ENCODE measurements around the gene ARMC9. TPM values are rescaled to one million over a fixed set of nuclear protein-coding genes. Genes with fewer than 3 reads are reported as not detected.

ARMC9 gene
- total RNA-seq, 1 experiment from 2014 or later: 14.9 TPM

- intact Hi-C loops (cut with micrococcal nuclease; ENCODE audit: unreplicated experiment): no loop called here
These were observed 168.7 kb downstream of the ARMC9 start for GRCh38 chr2:231367178-231367577.

GRCh38 chr2:231369580-231370428, 171.4 kb downstream of the ARMC9 start:
- BruUV-seq (replicated peaks): no TSS peak
- CTCF ChIA-PET: no interaction called here
- TF ChIP-seq, protein P1, sequence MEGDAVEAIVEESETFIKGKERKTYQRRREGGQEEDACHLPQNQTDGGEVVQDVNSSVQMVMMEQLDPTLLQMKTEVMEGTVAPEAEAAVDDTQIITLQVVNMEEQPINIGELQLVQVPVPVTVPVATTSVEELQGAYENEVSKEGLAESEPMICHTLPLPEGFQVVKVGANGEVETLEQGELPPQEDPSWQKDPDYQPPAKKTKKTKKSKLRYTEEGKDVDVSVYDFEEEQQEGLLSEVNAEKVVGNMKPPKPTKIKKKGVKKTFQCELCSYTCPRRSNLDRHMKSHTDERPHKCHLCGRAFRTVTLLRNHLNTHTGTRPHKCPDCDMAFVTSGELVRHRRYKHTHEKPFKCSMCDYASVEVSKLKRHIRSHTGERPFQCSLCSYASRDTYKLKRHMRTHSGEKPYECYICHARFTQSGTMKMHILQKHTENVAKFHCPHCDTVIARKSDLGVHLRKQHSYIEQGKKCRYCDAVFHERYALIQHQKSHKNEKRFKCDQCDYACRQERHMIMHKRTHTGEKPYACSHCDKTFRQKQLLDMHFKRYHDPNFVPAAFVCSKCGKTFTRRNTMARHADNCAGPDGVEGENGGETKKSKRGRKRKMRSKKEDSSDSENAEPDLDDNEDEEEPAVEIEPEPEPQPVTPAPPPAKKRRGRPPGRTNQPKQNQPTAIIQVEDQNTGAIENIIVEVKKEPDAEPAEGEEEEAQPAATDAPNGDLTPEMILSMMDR (conservative IDR thresholded peaks at IDR 0.05; ENCODE audit: low read depth, low read length): no peak
- no peak for TF ChIP-seq EZH2 (IDR thresholded peaks at IDR 0.05; ENCODE audit: borderline replicate concordance, low read depth, low read length, poor library complexity, severe bottlenecking)
- H3K9me3 ChIP-seq (ENCODE audit: low read depth, low read length, poor library complexity, severe bottlenecking): no peaks in the 10 kb centered on the region
- no peaks in the 10 kb centered on the region for H3K4me1 ChIP-seq (ENCODE audit: insufficient read depth, low read length, poor library complexity, severe bottlenecking)
- POLR2A ChIA-PET (ENCODE audit: low non-redundant PET): no interaction called here
- H3K4me3 ChIP-seq (ENCODE audit: low read depth, low read length, poor library complexity, severe bottlenecking): no peak overlapping the region
- DNase-seq (ENCODE audit: low spot score): no peak
- H3K27ac ChIP-seq (ENCODE audit: low read depth, low read length, poor library complexity, severe bottlenecking): no peak overlapping the region
- no peaks in the 10 kb centered on the region for H3K27me3 ChIP-seq (replicated peaks; ENCODE audit: insufficient read depth, low read depth, low read length, poor library complexity)
- intact Hi-C loops (cut with micrococcal nuclease; ENCODE audit: unreplicated experiment): no loop called here
- H3K36me3 ChIP-seq (ENCODE audit: insufficient read depth, low read length, poor library complexity, severe bottlenecking): no peaks in the 10 kb centered on the region

More at GRCh38 chr2:231367178-231367577, 168.7 kb downstream of the ARMC9 start:
- ChIA-PET CTCF (no interaction called here), POLR2A (ENCODE audit: low non-redundant PET) (no interaction called here)
- Histone ChIP-seq H3K4me3 (ENCODE audit: low read depth, low read length, poor library complexity, severe bottlenecking) (no peak overlapping the region), H3K9me3 (ENCODE audit: low read depth, low read length, poor library complexity, severe bottlenecking) (no peaks in the 10 kb centered on the region), H3K27me3 (replicated peaks; ENCODE audit: insufficient read depth, low read depth, low read length, poor library complexity) (no peaks in the 10 kb centered on the region), H3K27ac (ENCODE audit: low read depth, low read length, poor library complexity, severe bottlenecking) (no peak overlapping the region), H3K4me1 (ENCODE audit: insufficient read depth, low read length, poor library complexity, severe bottlenecking) (no peaks in the 10 kb centered on the region), H3K36me3 (ENCODE audit: insufficient read depth, low read length, poor library complexity, severe bottlenecking) (no peaks in the 10 kb centered on the region)
- TF ChIP-seq EZH2 (IDR thresholded peaks at IDR 0.05; ENCODE audit: borderline replicate concordance, low read depth, low read length, poor library complexity, severe bottlenecking): no peak
- TF ChIP-seq, protein P1 (conservative IDR thresholded peaks at IDR 0.05; ENCODE audit: low read depth, low read length): no peak
- DNase-seq (ENCODE audit: low spot score): no peak
- BruUV-seq (replicated peaks): no TSS peak

GRCh38 chr2:231370429-231370748, 172.0 kb downstream of the ARMC9 start:
- no TSS peak for BruUV-seq (replicated peaks)
- no peak for DNase-seq (ENCODE audit: low spot score)
- H3K4me1 ChIP-seq (ENCODE audit: insufficient read depth, low read length, poor library complexity, severe bottlenecking): no peaks in the 10 kb centered on the region
- ChIA-PET CTCF (no interaction called here), POLR2A (ENCODE audit: low non-redundant PET) (no interaction called here)
- no peak overlapping the region for H3K27ac ChIP-seq (ENCODE audit: low read depth, low read length, poor library complexity, severe bottlenecking)
- TF ChIP-seq, protein P1 (conservative IDR thresholded peaks at IDR 0.05; ENCODE audit: low read depth, low read length): no peak
- TF ChIP-seq EZH2 (IDR thresholded peaks at IDR 0.05; ENCODE audit: borderline replicate concordance, low read depth, low read length, poor library complexity, severe bottlenecking): no peak
- H3K4me3 ChIP-seq (ENCODE audit: low read depth, low read length, poor library complexity, severe bottlenecking): no peak overlapping the region
- no peaks in the 10 kb centered on the region for H3K27me3 ChIP-seq (replicated peaks; ENCODE audit: insufficient read depth, low read depth, low read length, poor library complexity)
- H3K9me3 ChIP-seq (ENCODE audit: low read depth, low read length, poor library complexity, severe bottlenecking): no peaks in the 10 kb centered on the region
- intact Hi-C loops (cut with micrococcal nuclease; ENCODE audit: unreplicated experiment): no loop called here
- H3K36me3 ChIP-seq (ENCODE audit: insufficient read depth, low read length, poor library complexity, severe bottlenecking): no peaks in the 10 kb centered on the region
